HS-27A (cell line): ENCODE measurements around the gene EDEM3.
"Not testable (repeated sequence)": the region's sequence is repeated elsewhere in the genome, so short reads cannot be mapped to it uniquely, and the experiment has no call there.

Experiments used
- DNase-seq: peaks from one replicate; pipeline ENCODE4 v3.0.0-alpha.2; 2012; ENCODE audit warnings: low read depth, missing footprints

Gene EDEM3

GRCh38 chr1:184754476-184755225 is at the start of gene EDEM3:
TSS of gene EDEM3 (minus strand) at chr1:184754858. CDS start at chr1:184754646, 212 bp downstream.
- peak; percentile 95 for DNase-seq

- DNase-seq, result no peak
Observed at GRCh38 chr1:184804220-184804619, 49.6 kb upstream of the EDEM3 start.

GRCh38 chr1:184803180-184803492 is 48.5 kb upstream of the EDEM3 start:
- no peak for DNase-seq

GRCh38 chr1:184802354-184803179 is 47.9 kb upstream of the EDEM3 start:
- DNase-seq, result no peak

- peak; percentile 24 for DNase-seq
Observed at GRCh38 chr1:184801503-184801902, 46.8 kb upstream of the EDEM3 start.

- DNase-seq, result no peak
Observed at GRCh38 chr1:184800876-184801275, 46.2 kb upstream of the EDEM3 start.

GRCh38 chr1:184793967-184794366 is 39.3 kb upstream of the EDEM3 start:
- no peak for DNase-seq

- DNase-seq, result peak; percentile 69
Observed at GRCh38 chr1:184792450-184792969, 37.9 kb upstream of the EDEM3 start.

GRCh38 chr1:184791550-184791900 is 36.9 kb upstream of the EDEM3 start:
- no peak for DNase-seq

GRCh38 chr1:184790642-184791549 is 36.2 kb upstream of the EDEM3 start:
- DNase-seq, result no peak

- DNase-seq, result no peak
Observed at GRCh38 chr1:184789884-184790283, 35.2 kb upstream of the EDEM3 start.

- DNase-seq, result no peak
Observed at GRCh38 chr1:184788970-184789369, 34.3 kb upstream of the EDEM3 start.

GRCh38 chr1:184785529-184785928 is 30.9 kb upstream of the EDEM3 start:
- no peak for DNase-seq

GRCh38 chr1:184783723-184784122 is 29.1 kb upstream of the EDEM3 start:
- DNase-seq, result not testable (repeated sequence)

- DNase-seq, result no peak
Observed at GRCh38 chr1:184781941-184782340, 27.3 kb upstream of the EDEM3 start.

- DNase-seq, result no peak
Observed at GRCh38 chr1:184775885-184776284, 21.2 kb upstream of the EDEM3 start.

- no peak for DNase-seq
Observed at GRCh38 chr1:184775329-184775728, 20.7 kb upstream of the EDEM3 start.

- DNase-seq, result no peak
Observed at GRCh38 chr1:184773762-184774320, 19.2 kb upstream of the EDEM3 start.

GRCh38 chr1:184771190-184771691 is 16.6 kb upstream of the EDEM3 start:
- DNase-seq, result no peak

GRCh38 chr1:184770181-184770979 is 15.7 kb upstream of the EDEM3 start:
- no peak for DNase-seq

- no peak for DNase-seq
Observed at GRCh38 chr1:184769241-184769640, 14.6 kb upstream of the EDEM3 start.
